Smooth muscle cell (in vitro differentiated cells): ENCODE results near the gene PPP1R9A. TPM values are rescaled to one million over a fixed set of nuclear protein-coding genes. Genes with fewer than 3 reads are reported as not detected.

Source experiments
- DNase-seq: peaks from one replicate; lab custom pipeline; 2025; ENCODE audit not compliant: unreplicated experiment; lab: John Stamatoyannopoulos, UW
- H2AFZ ChIP-seq: fragments of 200-600 bp; sonication (generic); 2 replicates; pipeline ENCODE4 v1.6.0; 2016; ENCODE audit warnings: antibody characterized with exemption, low read depth, mild to moderate bottlenecking
- H3F3A ChIP-seq: fragments of 200-600 bp; sonication (generic); 2 replicates; pipeline ENCODE4 v1.6.0; 2017; ENCODE audit warnings: antibody characterized with exemption, low read depth
- H3K27ac ChIP-seq: fragments of 200-600 bp; sonication (generic); 2 replicates; pipeline ENCODE4 v1.5.1; 2016; ENCODE audit warnings: low read depth, mild to moderate bottlenecking
- H3K27me3 ChIP-seq: fragments of 200-600 bp; sonication (generic); 2 replicates; pipeline ENCODE4 v1.6.1; 2016; ENCODE audit warnings: low read depth, mild to moderate bottlenecking
- H3K36me3 ChIP-seq: fragments of 200-600 bp; sonication (generic); 2 replicates; pipeline ENCODE4 v1.5.1; 2016; ENCODE audit warnings: low read depth
- H3K4me1 ChIP-seq: fragments of 200-600 bp; sonication (generic); 2 replicates; pipeline ENCODE4 v1.5.1; 2016; ENCODE audit warnings: low read depth
- H3K4me2 ChIP-seq: fragments of 200-600 bp; sonication (generic); 2 replicates; pipeline ENCODE4 v1.6.0; 2016; ENCODE audit warnings: mild to moderate bottlenecking
- H3K4me3 ChIP-seq: fragments of 200-600 bp; sonication (generic); 2 replicates; pipeline ENCODE4 v1.5.1; 2016; ENCODE audit warnings: mild to moderate bottlenecking
- H3K79me2 ChIP-seq: fragments of 200-600 bp; sonication (generic); 2 replicates; pipeline ENCODE4 v1.6.0; 2016; ENCODE audit warnings: low read depth, mild to moderate bottlenecking
- H3K9ac ChIP-seq: fragments of 200-600 bp; sonication (generic); 2 replicates; pipeline ENCODE4 v1.6.0; 2016; ENCODE audit warnings: low read depth
- H3K9me3 ChIP-seq: fragments of 200-600 bp; sonication (generic); replicated peaks from 2 replicates; pipeline ENCODE4 v1.5.1; 2016; ENCODE audit warnings: low read depth
- H4K20me1 ChIP-seq: fragments of 200-600 bp; sonication (generic); 2 replicates; pipeline ENCODE4 v1.6.0; 2016; ENCODE audit warnings: low read depth
- CTCF ChIP-seq: fragments of 200-600 bp; sonication (generic); IDR thresholded peaks from 2 replicates; pipeline ENCODE4 v1.5.1; 2017; ENCODE audit warnings: borderline replicate concordance, mild to moderate bottlenecking, antibody characterized with exemption; ENCODE audit not compliant: insufficient read depth, poor library complexity, severe bottlenecking
- WGBS: methylation state at CpG from one replicate; pipeline ENCODE4 v1.1.7; 2016; ENCODE audit warnings: low lambda C conversion rate; 5-methylcytosine and 5-hydroxymethylcytosine counted together
- polyA plus RNA-seq: library from polyadenylated mRNA; unstranded; fragments of >200 nt; fragmentation: Nextera tagmentation; extraction: Ambion mirVana; gene quantifications from 2 replicates; pipeline ENCODE4 v1.2.1, GENCODE V29; 2016
- total RNA-seq: library from RNA; depleted of rRNA; stranded (reverse); fragments of >200 nt; gene quantifications from 2 replicates; pipeline ENCODE4 v1.2.3, GENCODE V29; 2014

Gene PPP1R9A
- total and polyA plus RNA-seq, 2 experiments from 2014 or later = 0.22 to 1.6 TPM

GRCh38 chr7:94906065-94906851 is 1.1 kb upstream of the PPP1R9A start:
- Histone ChIP-seq H3K36me3 (no peaks in the 10 kb centered on the region), H3K79me2 (no peaks in the 10 kb centered on the region), H3F3A (peaks cover 4% of the 10 kb centered on the region), H3K9ac (no peak overlapping the region), H3K4me1 (peaks cover 13% of the 10 kb centered on the region), H3K9me3 (no peaks in the 10 kb centered on the region), H2AFZ (no peak overlapping the region), H3K4me2 (peak overlapping the region; percentile 1), H4K20me1 (no peaks in the 10 kb centered on the region), H3K27ac (no peak overlapping the region), H3K27me3 (no peaks in the 10 kb centered on the region), H3K4me3 (no peak overlapping the region)
- no peak for TF ChIP-seq CTCF
- WGBS = 35% methylated on average over 8 of the region's 8 CpGs
- no peak for DNase-seq

- Histone ChIP-seq H3K79me2 (no peaks in the 10 kb centered on the region), H3K36me3 (no peaks in the 10 kb centered on the region), H3K9ac (peak overlapping the region; percentile 43), H3F3A (peaks cover 4% of the 10 kb centered on the region), H2AFZ (peak overlapping the region; percentile 99), H3K4me2 (peak overlapping the region; percentile 99), H3K27ac (no peak overlapping the region), H3K4me3 (peak overlapping the region; percentile 78), H4K20me1 (no peaks in the 10 kb centered on the region), H3K9me3 (no peaks in the 10 kb centered on the region), H3K4me1 (peaks cover 24% of the 10 kb centered on the region), H3K27me3 (no peaks in the 10 kb centered on the region)
- no peak for DNase-seq
- WGBS = 1% methylated on average over 45 of the region's 65 CpGs
- TF ChIP-seq CTCF = no peak
Observed at GRCh38 chr7:94907811-94908322, 473 bp downstream of the PPP1R9A start.

DNA sequence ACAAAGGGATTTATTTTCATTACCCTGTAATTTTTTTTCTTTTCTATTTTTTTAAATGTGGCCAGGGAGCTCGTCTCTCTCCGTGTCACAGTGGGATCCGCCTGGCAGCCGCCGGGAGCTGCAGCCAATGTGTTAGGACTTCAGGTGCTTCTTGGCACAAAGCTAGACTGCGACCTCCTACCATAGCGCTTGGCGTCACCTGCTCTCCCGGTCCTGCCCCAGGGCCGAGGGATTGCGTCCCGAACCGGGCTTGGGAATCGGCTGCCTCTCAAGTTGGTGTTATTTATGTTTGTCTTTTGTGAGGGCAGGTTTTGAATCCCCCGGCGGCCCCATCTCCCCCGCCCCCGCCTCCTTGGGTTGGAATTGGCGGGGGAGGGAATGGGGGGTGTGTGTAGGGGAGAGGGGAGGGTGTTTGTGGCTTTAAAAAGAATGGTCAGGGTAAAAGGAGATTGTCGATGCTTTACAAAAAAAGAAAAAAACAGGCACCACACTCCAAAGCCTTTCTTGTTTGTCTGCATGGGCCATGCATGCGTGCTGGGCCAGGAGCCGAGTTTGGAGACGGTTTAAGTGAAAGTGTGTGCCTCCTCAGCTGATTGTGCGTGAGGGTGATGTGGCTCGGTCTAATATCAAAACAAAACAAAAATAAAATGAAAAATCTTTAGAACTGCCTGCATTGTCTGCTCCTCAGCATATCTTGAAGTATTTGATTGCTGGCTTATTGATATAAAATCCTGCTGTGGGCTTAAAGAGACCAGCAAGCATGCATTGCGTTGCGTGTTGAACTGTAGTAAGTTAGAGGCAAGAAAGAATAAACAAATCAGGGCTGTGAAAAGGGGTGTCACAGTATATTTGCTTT is 1.2 kb downstream of the PPP1R9A start:
- WGBS = 5% methylated on average over 22 of the region's 27 CpGs
- DNase-seq = no peak
- peaks cover 4% of the 10 kb centered on the region for H3F3A ChIP-seq
- no peaks in the 10 kb centered on the region for H3K79me2 ChIP-seq
- no peak overlapping the region for H3K27ac ChIP-seq
- TF ChIP-seq CTCF = no peak
- peak overlapping the region; percentile 43 for H3K9ac ChIP-seq
- peak overlapping the region; percentile 78 for H3K4me3 ChIP-seq
- peak overlapping the region; percentile 99 for H2AFZ ChIP-seq
- H3K4me2 ChIP-seq = peak overlapping the region; percentile 99
- no peaks in the 10 kb centered on the region for H3K9me3 ChIP-seq
- H3K4me1 ChIP-seq = peaks cover 30% of the 10 kb centered on the region
- no peaks in the 10 kb centered on the region for H4K20me1 ChIP-seq
- H3K27me3 ChIP-seq = no peaks in the 10 kb centered on the region
- no peaks in the 10 kb centered on the region for H3K36me3 ChIP-seq
